ENCODE data around the gene IL1F10. TPM values are rescaled to one million over a fixed set of nuclear protein-coding genes. Genes with fewer than 3 reads are reported as not detected.

Gene IL1F10
- total RNA-seq, 1 experiment from 2014 or later: not detected

DNA sequence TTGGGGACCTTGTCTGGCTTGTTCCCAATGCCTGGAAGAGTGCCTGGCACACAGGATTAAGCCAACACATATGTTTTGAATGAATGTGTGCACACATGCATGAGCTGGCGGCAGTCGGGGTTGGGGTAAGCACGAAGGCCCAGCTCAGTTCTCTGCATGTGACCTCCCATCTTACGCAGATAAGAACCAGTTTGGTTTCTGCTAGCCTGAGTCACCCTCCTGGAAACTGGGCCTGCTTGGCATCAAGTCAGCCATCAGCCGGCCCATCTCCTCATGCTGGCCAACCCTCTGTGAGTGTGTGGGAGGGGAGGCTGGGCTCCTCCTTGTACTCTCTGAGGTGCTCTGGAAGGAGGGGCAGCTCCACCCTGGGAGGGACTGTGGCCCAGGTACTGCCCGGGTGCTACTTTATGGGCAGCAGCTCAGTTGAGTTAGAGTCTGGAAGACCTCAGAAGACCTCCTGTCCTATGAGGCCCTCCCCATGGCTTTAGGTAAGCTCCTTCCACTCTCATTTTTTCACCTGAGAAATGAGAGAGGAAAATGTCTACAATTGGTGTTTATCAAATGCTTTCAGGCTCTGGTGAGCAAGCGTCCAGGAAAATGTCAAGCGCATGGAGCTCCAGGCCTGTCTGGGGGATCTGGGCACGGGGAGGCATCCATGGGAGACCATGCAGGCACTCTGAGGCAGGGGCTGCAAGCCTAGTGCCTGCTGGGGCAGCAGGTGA, 49.9 kb downstream of the IL1F10 start:
- H3K9me3 Mint-ChIP-seq: no peaks in the 10 kb centered on the region
- Histone ChIP-seq H3K23ac (ENCODE audit: insufficient read length, low read depth, low read length) (no peak overlapping the region), H4K91ac (ENCODE audit: insufficient read length, low read depth, low read length) (no peak overlapping the region), H4K5ac (ENCODE audit: insufficient read length, low read depth, low read length) (no peak overlapping the region), H3K56ac (ENCODE audit: insufficient read length, low read depth, low read length) (no peak overlapping the region), H3K79me2 (ENCODE audit: insufficient read depth, low read length) (no peaks in the 10 kb centered on the region), H3K4ac (ENCODE audit: low read depth, low read length) (no peak overlapping the region), H2AK5ac (ENCODE audit: insufficient read length, low read length) (no peak overlapping the region), H2BK20ac (ENCODE audit: low read depth, low read length, poor library complexity, severe bottlenecking) (no peak overlapping the region), H3K14ac (ENCODE audit: insufficient read depth, low read length) (no peak overlapping the region; the same call in 1 of the 2 replicates), H2BK5ac (ENCODE audit: insufficient read length, low read length) (no peak overlapping the region), H3K4me2 (ENCODE audit: insufficient read depth, insufficient read length, low read length) (no peak overlapping the region), H2AFZ (ENCODE audit: low read length) (no peak overlapping the region), H3K27ac (ENCODE audit: insufficient read length, low read depth, low read length) (no peak overlapping the region), H3K79me1 (ENCODE audit: insufficient read depth, low read depth, low read length, poor library complexity, severe bottlenecking) (no peaks in the 10 kb centered on the region), H4K8ac (replicated peaks; ENCODE audit: insufficient read length, low read depth, low read length) (no peak overlapping the region), H3K23me2 (ENCODE audit: insufficient read length, low read depth, low read length, poor library complexity, severe bottlenecking) (no peaks in the 10 kb centered on the region), H3T11ph (ENCODE audit: low read length) (no peak overlapping the region), H3K9me3 (ENCODE audit: control insufficient read depth, low read depth, low read length) (no peaks in the 10 kb centered on the region), H3K4me1 (ENCODE audit: insufficient read depth, low read length) (peaks cover 2% of the 10 kb centered on the region; the same call in 1 of the 2 replicates), H3K27me3 (ENCODE audit: insufficient read depth, low read length) (no peaks in the 10 kb centered on the region), H2BK120ac (ENCODE audit: low read depth, low read length, poor library complexity, severe bottlenecking) (no peak overlapping the region), H3K18ac (ENCODE audit: insufficient read length, low read depth, low read length) (no peak overlapping the region), H4K20me1 (ENCODE audit: control insufficient read depth, insufficient read depth, insufficient read length) (no peaks in the 10 kb centered on the region), H3K9ac (ENCODE audit: extremely low read depth, insufficient read length, low read length) (no peak overlapping the region), H2BK15ac (ENCODE audit: low read depth, low read length) (no peak overlapping the region), H2BK12ac (ENCODE audit: insufficient read length, low read depth, low read length) (no peak overlapping the region)
- no peak overlapping the region for H3K27ac Mint-ChIP-seq
- H3K27me3 Mint-ChIP-seq (ENCODE audit: low read depth): peaks cover 22% of the 10 kb centered on the region
- no peak for DNase-seq
- no peaks in the 10 kb centered on the region for H3K4me1 Mint-ChIP-seq
- no peaks in the 10 kb centered on the region for H3K36me3 Mint-ChIP-seq (ENCODE audit: insufficient read depth in 1 of 3, low read depth in 3 of 3)
- WGBS (ENCODE audit: extremely low coverage, insufficient read length, low lambda C conversion rate): no CpG with 5 or more reads among the region's 9 CpGs
- H3K4me3 Mint-ChIP-seq: no peak overlapping the region
- TF ChIP-seq, protein P1, sequence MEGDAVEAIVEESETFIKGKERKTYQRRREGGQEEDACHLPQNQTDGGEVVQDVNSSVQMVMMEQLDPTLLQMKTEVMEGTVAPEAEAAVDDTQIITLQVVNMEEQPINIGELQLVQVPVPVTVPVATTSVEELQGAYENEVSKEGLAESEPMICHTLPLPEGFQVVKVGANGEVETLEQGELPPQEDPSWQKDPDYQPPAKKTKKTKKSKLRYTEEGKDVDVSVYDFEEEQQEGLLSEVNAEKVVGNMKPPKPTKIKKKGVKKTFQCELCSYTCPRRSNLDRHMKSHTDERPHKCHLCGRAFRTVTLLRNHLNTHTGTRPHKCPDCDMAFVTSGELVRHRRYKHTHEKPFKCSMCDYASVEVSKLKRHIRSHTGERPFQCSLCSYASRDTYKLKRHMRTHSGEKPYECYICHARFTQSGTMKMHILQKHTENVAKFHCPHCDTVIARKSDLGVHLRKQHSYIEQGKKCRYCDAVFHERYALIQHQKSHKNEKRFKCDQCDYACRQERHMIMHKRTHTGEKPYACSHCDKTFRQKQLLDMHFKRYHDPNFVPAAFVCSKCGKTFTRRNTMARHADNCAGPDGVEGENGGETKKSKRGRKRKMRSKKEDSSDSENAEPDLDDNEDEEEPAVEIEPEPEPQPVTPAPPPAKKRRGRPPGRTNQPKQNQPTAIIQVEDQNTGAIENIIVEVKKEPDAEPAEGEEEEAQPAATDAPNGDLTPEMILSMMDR (conservative IDR thresholded peaks at IDR 0.05): no peak
